NCI-H2196 treated with DMSO at 0.1 percent for 48 hours (cell line): ENCODE data around the gene CBX4.

Experiments used
- DNase-seq: peaks from one replicate; lab custom pipeline; 2025; ENCODE audit not compliant: unreplicated experiment; lab: John Stamatoyannopoulos, UW

CBX4 gene

GRCh38 chr17:79791735-79792161 lies 47.5 kb downstream of the CBX4 start:
- no peak for DNase-seq

DNA sequence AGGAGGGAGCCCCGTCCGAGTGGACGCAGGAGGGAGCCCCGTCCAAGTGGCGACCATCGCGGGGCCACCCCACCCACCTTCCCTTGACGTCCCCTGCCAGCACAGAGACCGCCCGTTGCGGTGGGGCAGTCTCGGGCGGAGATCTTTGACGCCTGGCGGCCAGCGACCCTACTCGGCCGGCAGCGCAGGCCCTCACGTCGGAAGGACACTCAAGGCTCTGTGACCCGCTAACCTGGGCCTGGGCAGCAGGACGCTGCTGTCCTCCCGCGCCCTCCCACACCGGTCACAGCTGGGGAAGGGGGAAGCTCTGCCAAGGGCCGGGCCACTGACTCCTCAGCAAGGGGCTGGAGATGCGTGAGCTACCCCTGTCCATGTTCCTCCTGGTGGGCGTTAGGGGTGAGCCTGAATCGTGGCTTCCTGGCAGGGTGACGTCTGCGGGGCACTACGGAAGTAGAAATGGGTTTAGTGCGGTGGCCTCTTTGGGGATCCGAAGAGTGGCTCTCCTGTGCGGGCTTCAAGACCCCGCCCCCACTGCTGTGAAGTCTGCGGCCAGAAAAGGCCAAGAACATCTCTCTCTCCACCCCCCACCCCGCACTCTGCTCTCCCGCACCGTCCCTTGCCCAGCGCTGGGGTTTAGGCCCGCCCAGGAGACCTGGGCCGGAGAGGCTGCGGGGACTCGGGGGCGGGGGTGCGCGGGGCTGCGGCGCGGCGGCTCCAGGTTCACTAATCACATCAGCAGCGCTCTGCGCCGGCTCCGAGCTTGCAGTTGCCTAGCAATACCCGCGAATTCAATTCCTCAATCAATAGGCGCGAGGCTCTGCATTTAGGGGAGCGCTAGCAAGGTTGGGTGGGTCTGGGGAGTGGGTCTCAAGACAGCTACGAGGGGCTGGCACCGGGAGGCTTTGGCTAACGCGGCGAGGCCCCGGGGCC lies 48.2 kb downstream of the CBX4 start:
- no peak for DNase-seq

GRCh38 chr17:79789943-79790804 lies 49.1 kb downstream of the CBX4 start:
- DNase-seq = no peak

DNA sequence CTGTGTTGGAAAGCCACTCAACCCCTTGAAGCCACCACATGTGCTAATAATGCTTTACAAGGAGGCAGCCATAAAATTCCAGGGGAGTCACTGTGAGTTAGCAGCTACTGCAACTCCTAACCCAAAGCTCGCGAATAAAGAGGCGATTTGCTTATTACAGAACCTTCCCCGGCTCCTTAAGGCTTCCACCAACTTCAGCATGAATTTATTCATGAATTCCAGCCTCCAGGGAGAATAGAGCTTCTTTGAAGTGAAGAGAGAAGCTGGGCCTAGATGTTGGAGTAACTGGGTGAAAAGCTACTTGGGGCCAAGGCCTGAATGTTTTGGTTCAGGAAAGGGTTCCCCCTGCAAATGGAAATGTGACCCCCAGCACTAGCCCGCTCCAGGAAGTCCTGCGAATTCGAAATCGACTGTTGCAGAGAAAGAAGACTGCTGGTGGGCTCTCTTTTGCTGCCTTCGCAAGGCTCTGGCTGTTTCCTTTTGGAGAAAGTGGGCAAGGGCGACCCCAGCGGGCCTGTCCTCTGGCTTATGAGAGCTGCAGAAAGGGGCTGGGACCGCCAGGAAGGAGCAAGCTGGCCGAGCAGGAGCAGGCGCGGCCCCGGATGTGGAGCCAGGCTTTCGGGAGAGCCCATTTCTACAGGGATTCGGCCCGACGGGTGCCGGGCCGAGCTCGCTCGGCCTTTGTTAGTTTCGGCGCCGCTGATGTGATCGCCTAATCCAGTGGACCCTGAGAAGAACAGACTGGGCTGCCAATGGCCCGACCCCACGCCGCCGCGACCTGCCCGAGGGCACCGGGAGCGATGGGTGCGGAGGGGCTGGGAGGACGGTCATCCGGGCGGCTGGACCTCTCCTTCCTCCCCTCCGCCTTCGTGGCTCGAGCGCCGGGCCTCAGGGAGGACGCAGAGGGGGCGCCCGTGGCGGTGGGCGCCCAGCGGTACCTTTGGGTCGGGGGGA lies 50.0 kb downstream of the CBX4 start:
- no peak for DNase-seq

GRCh38 chr17:79788455-79788854 lies 50.8 kb downstream of the CBX4 start:
- no peak for DNase-seq

- no peak for DNase-seq
Measured at GRCh38 chr17:79786930-79787643, 52.2 kb downstream of the CBX4 start.

GRCh38 chr17:79785900-79786810 lies 53.1 kb downstream of the CBX4 start:
- DNase-seq = no peak

DNA sequence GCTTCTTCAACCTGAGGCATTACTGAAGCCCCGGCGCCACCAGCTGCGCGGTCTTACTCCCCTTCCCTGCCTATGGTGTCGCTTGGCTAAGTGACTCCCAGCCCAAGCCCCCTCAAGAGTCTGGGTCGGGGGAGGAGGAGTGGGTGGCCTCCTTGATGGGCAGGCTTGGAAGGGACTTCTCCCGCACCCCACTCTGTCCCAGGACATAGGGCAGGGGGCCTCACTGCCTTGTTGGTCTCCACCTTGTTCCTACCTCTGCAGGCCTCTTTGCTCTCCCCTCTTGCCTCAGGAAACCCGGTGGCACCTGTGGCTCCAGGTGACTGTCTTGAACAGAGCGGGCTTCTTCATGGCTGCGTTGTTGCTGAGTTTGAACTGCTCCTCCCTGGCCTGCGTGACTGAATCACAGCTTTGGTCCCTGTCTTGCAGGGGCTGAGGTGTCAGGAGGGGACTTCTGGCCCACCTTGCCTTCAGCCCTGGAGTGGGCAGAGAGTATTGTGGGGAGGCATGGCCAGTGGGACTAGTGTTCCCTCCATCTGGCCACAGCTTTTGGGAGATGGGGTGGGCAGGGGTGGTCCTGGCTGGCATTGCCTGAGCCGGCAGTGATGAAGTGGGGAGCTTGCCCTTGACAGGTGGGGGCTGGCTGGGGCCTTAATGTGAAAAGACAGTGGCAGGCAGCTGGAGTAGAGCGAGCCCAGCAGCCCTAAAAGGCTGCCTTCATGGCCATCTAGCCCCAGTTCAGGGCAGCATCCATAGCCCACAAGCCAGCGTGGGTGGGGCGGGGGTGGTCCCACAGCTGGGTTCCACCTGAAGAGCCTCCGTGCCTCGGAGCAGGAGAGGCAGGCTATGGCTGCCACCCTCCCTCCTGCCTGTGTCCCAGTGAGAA lies 54.0 kb downstream of the CBX4 start:
- no peak for DNase-seq

- no peak for DNase-seq
Measured at GRCh38 chr17:79784353-79785016, 54.8 kb downstream of the CBX4 start.

DNA sequence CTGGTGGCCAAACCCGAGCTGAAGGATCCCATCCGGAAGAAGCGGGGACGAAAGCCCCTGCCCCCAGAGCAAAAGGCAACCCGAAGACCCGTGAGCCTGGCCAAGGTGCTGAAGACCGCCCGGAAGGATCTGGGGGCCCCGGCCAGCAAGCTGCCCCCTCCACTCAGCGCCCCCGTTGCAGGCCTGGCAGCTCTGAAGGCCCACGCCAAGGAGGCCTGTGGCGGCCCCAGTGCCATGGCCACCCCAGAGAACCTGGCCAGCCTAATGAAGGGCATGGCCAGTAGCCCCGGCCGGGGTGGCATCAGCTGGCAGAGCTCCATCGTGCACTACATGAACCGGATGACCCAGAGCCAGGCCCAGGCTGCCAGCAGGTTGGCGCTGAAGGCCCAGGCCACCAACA lies 55.3 kb downstream of the CBX4 start:
- no peak for DNase-seq
